ENCODE results near the gene TBC1D14. TPM values are rescaled to one million over a fixed set of nuclear protein-coding genes. Genes with fewer than 3 reads are reported as not detected.

TBC1D14 gene
- total RNA-seq, 1 donor: 34.0 TPM

GRCh38 chr4:7041246-7041645, 131.6 kb downstream of the TBC1D14 start:
- no peak overlapping the region for H3K4me3 ChIP-seq (ENCODE audit: low read depth, low read length)
- no peak for TF ChIP-seq CTCF (IDR thresholded peaks at IDR 0.05; ENCODE audit: insufficient read depth, low read length)
- DNase-seq (ENCODE audit: low read depth): no peak

DNA sequence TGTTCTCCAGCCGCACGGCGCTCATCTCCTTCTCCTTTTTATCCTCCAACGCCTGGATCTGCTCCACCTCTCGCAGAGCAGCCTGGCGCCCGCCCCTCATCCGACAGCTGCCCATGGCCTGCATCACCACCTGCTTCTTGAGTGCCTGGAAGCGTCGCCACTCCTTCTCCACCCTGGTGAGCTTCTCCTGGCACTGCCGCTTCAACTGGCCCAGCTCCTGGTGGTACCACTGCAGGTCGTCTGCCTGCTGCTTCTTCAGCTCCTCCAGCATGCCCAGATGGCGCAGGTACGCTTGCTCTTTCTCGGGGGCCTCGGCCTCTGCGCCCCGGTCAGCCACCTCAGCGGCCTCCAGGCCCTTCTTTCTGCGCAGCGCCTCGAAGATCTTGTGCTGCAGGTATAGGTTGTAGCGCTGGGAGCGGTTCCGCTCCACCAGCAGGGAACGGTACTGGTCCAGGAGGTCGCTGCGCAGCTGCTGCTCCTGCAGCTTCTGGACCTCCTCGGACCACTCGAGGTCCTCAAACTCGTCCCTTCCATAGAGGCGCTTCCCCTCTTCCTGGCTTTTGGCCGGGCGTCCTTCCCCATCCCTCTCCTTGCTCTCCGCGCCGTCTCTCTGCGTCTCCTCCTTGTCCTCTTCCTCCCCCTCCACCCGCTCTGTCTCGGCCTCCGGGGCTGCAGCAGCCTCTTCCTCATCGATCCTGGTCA, 132.3 kb downstream of the TBC1D14 start:
- no peak for TF ChIP-seq CTCF (IDR thresholded peaks at IDR 0.05; ENCODE audit: insufficient read depth, low read length)
- DNase-seq (ENCODE audit: low read depth): no peak
- peak overlapping the region; percentile 79 for H3K4me3 ChIP-seq (ENCODE audit: low read depth, low read length)

DNA sequence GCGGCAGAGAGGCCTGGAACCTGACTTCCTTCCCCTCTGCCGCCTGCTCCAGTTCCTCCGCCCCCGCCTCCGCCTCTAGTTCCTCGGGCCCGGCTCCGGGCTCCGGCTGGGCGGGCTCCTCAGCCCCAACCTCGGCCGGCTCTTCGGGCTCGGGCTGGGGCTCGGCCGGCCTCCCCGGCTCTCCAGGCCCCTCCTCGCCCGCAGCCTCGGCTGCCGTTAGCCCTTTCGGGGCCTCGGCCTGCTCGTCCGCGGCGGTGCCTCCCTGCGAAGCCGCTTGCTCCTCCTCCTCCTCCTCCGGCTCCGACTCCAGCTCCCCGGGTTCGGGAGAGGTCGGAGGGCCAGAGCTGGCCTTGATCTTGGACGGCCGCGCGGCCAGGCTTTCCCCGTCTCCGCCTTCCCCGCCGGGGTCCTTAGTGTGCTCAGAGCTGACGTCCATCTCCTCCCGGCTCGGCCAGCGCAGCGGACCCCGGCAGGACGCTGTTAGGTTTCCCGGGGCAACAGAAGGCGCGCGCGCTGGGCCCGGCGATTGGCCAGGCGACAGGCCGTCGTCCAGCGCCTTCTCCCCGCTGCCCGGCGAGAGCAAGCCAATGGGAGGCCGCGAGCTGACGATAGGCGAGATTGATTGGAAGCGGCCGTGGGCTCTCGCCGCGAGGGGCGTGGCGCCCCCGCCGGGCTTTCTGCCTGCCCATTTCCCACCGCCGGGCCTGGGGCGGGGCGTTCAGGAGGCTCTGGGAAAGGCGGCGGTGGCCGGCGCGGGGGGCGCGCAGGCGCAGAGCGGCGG, 133.1 kb downstream of the TBC1D14 start:
- DNase-seq (ENCODE audit: low read depth): peak; percentile 96
- no peak for TF ChIP-seq CTCF (IDR thresholded peaks at IDR 0.05; ENCODE audit: insufficient read depth, low read length)

DNA sequence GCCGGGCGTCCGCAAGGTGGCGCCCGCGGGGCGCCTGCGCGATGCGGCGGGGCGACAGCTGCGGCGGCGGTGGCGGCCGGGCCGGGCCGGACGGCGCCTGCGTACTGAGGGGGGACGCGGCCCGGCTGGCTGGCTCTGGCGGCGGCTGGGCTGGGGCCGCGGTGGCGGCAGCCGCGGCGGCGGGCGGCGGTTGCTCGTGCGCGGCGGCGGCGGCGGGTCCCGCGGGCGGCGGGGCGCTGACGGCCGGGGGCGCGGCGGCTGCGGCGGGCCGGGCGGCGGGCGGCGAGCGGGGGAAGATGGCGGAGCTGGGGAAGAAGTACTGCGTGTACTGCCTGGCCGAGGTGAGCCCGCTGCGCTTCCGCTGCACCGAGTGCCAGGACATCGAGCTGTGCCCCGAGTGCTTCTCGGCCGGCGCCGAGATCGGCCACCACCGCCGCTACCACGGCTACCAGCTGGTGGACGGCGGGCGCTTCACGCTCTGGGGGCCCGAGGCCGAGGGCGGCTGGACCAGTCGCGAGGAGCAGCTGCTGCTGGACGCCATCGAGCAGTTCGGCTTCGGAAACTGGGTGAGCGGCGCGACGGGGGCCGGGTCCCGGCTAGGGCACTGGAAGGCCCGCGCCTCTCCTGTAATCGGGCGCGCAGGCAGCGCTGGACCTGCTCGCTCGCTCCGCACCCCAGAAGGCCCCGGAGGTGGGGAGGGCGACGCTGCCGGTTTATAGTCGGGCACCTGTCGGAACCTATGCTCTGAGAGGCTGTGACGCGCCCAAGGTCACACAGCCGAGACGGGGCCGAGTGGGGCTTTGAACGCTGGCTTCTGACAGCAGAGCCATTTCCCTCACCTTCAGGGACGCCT, 133.9 kb downstream of the TBC1D14 start, which contains the start of gene TADA2B:
Gene TADA2B (plus strand): TSS at position 89 of the 853 bp plus-strand sequence. CDS start 208 bp downstream, at position 297.
- DNase-seq (ENCODE audit: low read depth): peak; percentile 37
- TF ChIP-seq CTCF (IDR thresholded peaks at IDR 0.05; ENCODE audit: insufficient read depth, low read length): peak; percentile 35
- H3K4me3 ChIP-seq (ENCODE audit: low read depth, low read length): peak within 1 kb of the TSS; percentile 91

More for the DNA sequence above, 133.1 kb downstream of the TBC1D14 start:
- peak overlapping the region; percentile 79 for H3K4me3 ChIP-seq (ENCODE audit: low read depth, low read length)

DNA sequence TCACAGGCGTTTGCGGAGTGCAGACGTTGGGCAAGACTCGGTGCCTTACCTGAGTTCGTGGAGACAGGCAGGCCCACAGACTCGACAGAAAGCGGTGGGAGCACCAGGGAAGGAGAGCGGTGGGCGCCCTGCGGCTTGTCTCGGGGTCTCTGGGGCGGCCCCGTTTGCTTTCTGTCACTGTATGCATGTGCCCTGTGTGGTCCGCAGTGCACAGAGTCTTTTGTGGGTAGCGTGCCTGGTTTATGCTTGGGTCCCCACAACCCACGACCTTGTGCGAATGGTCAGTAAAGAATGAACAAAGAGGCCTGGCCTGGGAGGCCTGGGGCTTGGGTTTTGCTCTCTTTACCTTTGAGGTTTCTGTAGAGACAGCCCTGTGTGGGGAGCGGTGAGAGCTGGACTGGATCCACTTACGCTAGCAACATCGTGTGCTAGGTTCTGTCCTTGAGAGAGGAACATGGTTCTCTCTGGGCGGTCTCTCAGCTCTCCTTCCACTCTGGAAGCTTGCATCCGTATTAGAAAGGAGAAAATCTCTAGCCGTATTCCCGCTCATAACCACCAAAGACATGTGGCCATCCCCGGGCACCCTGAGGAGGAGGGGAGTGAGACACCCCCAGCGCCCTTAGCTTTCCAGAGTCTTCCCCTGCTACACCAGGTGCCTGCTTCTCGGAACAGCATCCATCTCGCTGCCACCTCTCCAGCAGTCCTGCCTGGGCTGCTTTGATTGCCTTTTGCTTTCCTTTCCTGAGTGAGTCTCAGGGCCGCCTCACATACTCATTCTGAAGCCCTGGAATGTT, 134.7 kb downstream of the TBC1D14 start:
- no peak for TF ChIP-seq CTCF (IDR thresholded peaks at IDR 0.05; ENCODE audit: insufficient read depth, low read length)
- H3K4me3 ChIP-seq (ENCODE audit: low read depth, low read length): peak overlapping the region; percentile 91
- DNase-seq (ENCODE audit: low read depth): peak; percentile 16

- DNase-seq (ENCODE audit: low read depth): no peak
Observed at GRCh38 chr4:7045553-7045952, 135.9 kb downstream of the TBC1D14 start.

More at GRCh38 chr4:7045553-7045952, 135.9 kb downstream of the TBC1D14 start:
- no peak for TF ChIP-seq CTCF (IDR thresholded peaks at IDR 0.05; ENCODE audit: insufficient read depth, low read length)
- H3K4me3 ChIP-seq (ENCODE audit: low read depth, low read length): no peak overlapping the region

Data from fibroblast of the aortic adventitia (primary cell).